Stomach (tissue), 9 donors: Measurements from ENCODE around the gene CD86. TPM values are rescaled to one million over a fixed set of nuclear protein-coding genes. Genes with fewer than 3 reads are reported as not detected.

Experiments used
- DNase-seq, 2 donors: peaks; one replicate each; pipeline versions ENCODE4 v3.0.0 to v3.0.0-alpha.2; 2013 to 2019
- H3K27ac ChIP-seq, 5 donors: fragments of 200-600 bp in 4 of 5; sonication (generic) in 4 of 5; one replicate each; pipeline ENCODE4 v1.5.1; 2013 to 2019; ENCODE audit warnings: mild to moderate bottlenecking in 1 of 5, moderate library complexity in 1 of 5
- H3K27me3 ChIP-seq, 3 donors: fragments of 200-600 bp; sonication (generic); one replicate each; pipeline ENCODE4 v1.5.1; 2017 to 2019; ENCODE audit warnings: mixed run types in 1 of 3
- H3K36me3 ChIP-seq, 4 donors: fragments of 200-600 bp; sonication (generic); 1 replicate in 3 of 4; 2 replicates in 1 of 4; pipeline ENCODE4 v1.5.1; 2016 to 2019
- H3K4me1 ChIP-seq, 4 donors: fragments of 200-600 bp; sonication (generic); one replicate each; pipeline ENCODE4 v1.5.1; 2016 to 2019
- H3K4me3 ChIP-seq, 4 donors: fragments of 200-600 bp; sonication (generic) in 3 of 4; one replicate each; pipeline ENCODE4 v1.5.1; 2016 to 2019; ENCODE audit warnings: mild to moderate bottlenecking in 1 of 4
- H3K9me3 ChIP-seq, 4 donors: fragments of 200-600 bp; sonication (generic); one replicate each; pipeline ENCODE4 v1.5.1; 2016 to 2019
- CTCF ChIP-seq, 7 experiments: fragments of 450-650 bp in 4 of 7; fragments of 200-600 bp in 3 of 7; sonication (generic) in 3 of 7; IDR thresholded peaks; one replicate each; pipeline ENCODE4 v1.5.1; 2016 to 2019; ENCODE audit warnings: antibody characterized with exemption in 7 of 7, control low read depth in 2 of 7, mild to moderate bottlenecking in 1 of 7
- EP300 ChIP-seq: sonication (generic); formaldehyde crosslinking; IDR thresholded peaks from one replicate; pipeline ENCODE4 v1.6.1; 2017; ENCODE audit warnings: antibody characterized with exemption
- POLR2A ChIP-seq, 4 donors: fragments of 450-650 bp; IDR thresholded peaks; one replicate each; pipeline ENCODE4 v1.6.1; 2016; ENCODE audit warnings: antibody characterized with exemption in 4 of 4, control low read depth in 2 of 4, mild to moderate bottlenecking in 1 of 4, moderate library complexity in 1 of 4
- POLR2AphosphoS5 ChIP-seq, 3 donors: sonication (generic); formaldehyde crosslinking; IDR thresholded peaks; one replicate each; pipeline ENCODE4 v1.6.1; 2016; ENCODE audit warnings: antibody characterized with exemption in 3 of 3
- WGBS, 5 donors: extraction: QIAGEN DNeasy Blood & Tissue Kit in 3 of 5; methylation state at CpG; one replicate each; pipeline versions ENCODE4 v1.1.5 to v1.1.7; 2013 to 2018; 5-methylcytosine and 5-hydroxymethylcytosine counted together
- intact Hi-C: fragments of 100-400 bp; cut with DNase I; formaldehyde crosslinking; loops from one replicate; pipeline ENCODE4 v1.15.1; 2023; ENCODE audit warnings: low total_unique reads
- polyA plus RNA-seq, 3 donors: library from polyadenylated mRNA; stranded (reverse); fragments of 200-250 nt; gene quantifications; one replicate each; pipeline ENCODE4 v1.2.3, GENCODE V29; 2013
- total RNA-seq, 5 donors: library from RNA; depleted of rRNA; stranded (reverse); fragments of >200 nt; gene quantifications; one replicate each; pipeline versions ENCODE4 v1.1.0 to v1.2.3, GENCODE V29; 2014 to 2016
- donor health status: healthy with polysubstance abuse.
- donor health status: Bipolar disorder and iron deficiency.
- donor health status: healthy.

CD86 gene
- total and polyA plus RNA-seq, 8 donors = 0.29 to 16.9 (median 3.1) TPM; not detected in 1

DNA sequence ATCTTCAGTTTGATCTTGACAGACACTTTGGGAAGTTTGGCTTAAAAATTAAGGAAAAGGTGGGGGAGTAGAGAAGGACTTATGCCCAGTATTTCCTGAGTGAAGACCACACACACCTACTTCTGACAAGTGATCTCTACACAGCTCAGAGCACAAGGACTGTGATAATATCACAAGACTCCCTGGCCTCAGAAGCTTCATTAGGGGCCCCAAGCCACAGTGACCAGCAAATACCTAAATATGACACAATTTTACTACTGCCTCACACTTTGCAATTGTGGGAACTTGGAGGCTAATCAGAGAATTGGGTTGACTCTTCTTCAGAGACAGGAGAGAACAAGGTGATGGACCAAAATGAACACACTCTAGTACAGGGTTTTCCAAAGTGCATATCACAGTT is 35.7 kb upstream of the CD86 start:
- Histone ChIP-seq H3K27me3 (peaks cover 3 to 91% (median 27%) of the 10 kb centered on the region in 3 donors), H3K4me1 (peaks cover 0 to 11% (median 5%) of the 10 kb centered on the region in 4 donors), H3K9me3 (no peaks in the 10 kb centered on the region), H3K36me3 (no peaks in the 10 kb centered on the region), H3K4me3 (no peak overlapping the region), H3K27ac (no peak overlapping the region)
- TF ChIP-seq POLR2AphosphoS5 (IDR thresholded peaks at IDR 0.05) (no peak), CTCF (IDR thresholded peaks at IDR 0.05) (no peak), EP300 (no peak), POLR2A (IDR thresholded peaks at IDR 0.05) (no peak)
- DNase-seq = no peak
- intact Hi-C loops = no loop called here

GRCh38 chr3:122021037-122021436 is 34.1 kb upstream of the CD86 start:
- DNase-seq = no peak
- H3K27me3 ChIP-seq = peaks cover under 1 to 76% (median 26%) of the 10 kb centered on the region in 3 donors
- intact Hi-C loops = no loop called here
- no peaks in the 10 kb centered on the region for H3K9me3 ChIP-seq
- no peak overlapping the region for H3K27ac ChIP-seq
- H3K36me3 ChIP-seq = no peaks in the 10 kb centered on the region
- no peak overlapping the region for H3K4me3 ChIP-seq
- 45 to 53% (median 48%) methylated on average over 1 of the region's 1 CpG for WGBS, 5 donors
- peaks cover 0 to 18% (median 5%) of the 10 kb centered on the region in 4 donors for H3K4me1 ChIP-seq
- TF ChIP-seq POLR2A (IDR thresholded peaks at IDR 0.05) = no peak
- TF ChIP-seq CTCF (IDR thresholded peaks at IDR 0.05) = no peak
- no peak for TF ChIP-seq EP300
- TF ChIP-seq POLR2AphosphoS5 (IDR thresholded peaks at IDR 0.05) = no peak

DNA sequence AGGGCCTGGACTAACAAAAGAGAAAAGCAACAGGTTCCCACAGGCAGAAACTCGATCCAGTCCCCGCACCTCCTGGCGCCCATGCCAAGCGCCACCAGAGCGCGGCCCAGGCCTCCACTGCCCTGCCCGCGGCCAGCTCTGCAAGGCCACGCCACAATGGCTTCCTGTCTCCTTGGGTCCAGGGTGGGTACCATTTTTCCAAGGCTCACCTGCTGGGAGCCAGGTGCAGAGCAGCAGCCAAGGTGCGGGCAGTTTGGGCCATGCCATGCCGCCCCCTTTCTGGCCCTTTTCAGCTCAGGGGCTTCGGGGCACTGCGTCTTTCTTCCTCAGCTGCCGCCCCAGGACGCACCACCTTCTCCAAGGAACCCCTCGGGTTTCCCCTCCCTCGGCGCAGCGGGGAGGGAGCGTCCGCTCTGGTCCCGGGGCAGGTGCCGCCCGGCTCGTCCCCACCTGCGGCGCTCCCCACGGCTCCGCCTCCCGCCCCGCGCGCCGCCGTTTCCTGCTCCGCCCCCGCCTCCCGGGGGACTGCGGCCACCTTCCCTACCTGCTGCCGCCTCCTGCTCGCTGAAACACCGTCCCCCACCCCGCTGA is 33.3 kb upstream of the CD86 start, which contains the start of gene ILDR1:
Gene ILDR1, minus strand, starts transcription at position 437 of the 591 bp plus-strand sequence. Its CDS starts 170 bp downstream, at position 267.
- H3K36me3 ChIP-seq = no peaks in the 10 kb centered on the region
- peaks cover 0 to 67% (median 17%) of the 10 kb centered on the region in 3 donors for H3K27me3 ChIP-seq
- H3K4me1 ChIP-seq = peaks cover 0 to 18% (median 5%) of the 10 kb centered on the region in 4 donors
- peak; percentile 53 to 85 for DNase-seq
- H3K27ac ChIP-seq = peak within 1 kb of the TSS in 1 of 5 donors; percentile 13
- H3K9me3 ChIP-seq = no peaks in the 10 kb centered on the region
- intact Hi-C loops = no loop called here
- 4 to 11% (median 7%) methylated on average over 35 to 43 of the region's 43 CpGs for WGBS, 5 donors
- no peak for TF ChIP-seq EP300
- no peak for TF ChIP-seq POLR2A (IDR thresholded peaks at IDR 0.05)
- TF ChIP-seq CTCF (IDR thresholded peaks at IDR 0.05) = no peak
- no peak for TF ChIP-seq POLR2AphosphoS5 (IDR thresholded peaks at IDR 0.05)
- peak within 1 kb of the TSS; percentile 26 to 54 (median 36) for H3K4me3 ChIP-seq

GRCh38 chr3:122023335-122023910 is 31.7 kb upstream of the CD86 start:
- Histone ChIP-seq H3K27ac (no peak overlapping the region), H3K9me3 (no peaks in the 10 kb centered on the region), H3K27me3 (peaks cover 0 to 55% (median 15%) of the 10 kb centered on the region in 3 donors), H3K36me3 (no peaks in the 10 kb centered on the region), H3K4me1 (peaks cover 0 to 18% (median 5%) of the 10 kb centered on the region in 4 donors), H3K4me3 (no peak overlapping the region)
- DNase-seq = no peak
- TF ChIP-seq POLR2A (IDR thresholded peaks at IDR 0.05) (no peak), POLR2AphosphoS5 (IDR thresholded peaks at IDR 0.05) (no peak), EP300 (no peak), CTCF (IDR thresholded peaks at IDR 0.05) (no peak)
- WGBS, 5 donors = 60 to 75% (median 67%) methylated on average over 8 of the region's 8 CpGs
- intact Hi-C loops = no loop called here
